ENCODE data around the gene RAPGEF6.

The RAPGEF6 gene

GRCh38 chr5:131677115-131677514 is 42.1 kb upstream of the RAPGEF6 start:
- Histone ChIP-seq H3K27ac (no peak overlapping the region), H3K36me3 (peaks cover 16% of the 10 kb centered on the region), H3K9me3 (ENCODE audit: severe bottlenecking) (no peaks in the 10 kb centered on the region), H3K4me3 (ENCODE audit: low read depth, low read length) (no peak overlapping the region), H3K27me3 (ENCODE audit: insufficient read depth, low read depth, severe bottlenecking) (no peaks in the 10 kb centered on the region)
- no peak for DNase-seq
- no peak for TF ChIP-seq CTCF (IDR thresholded peaks at IDR 0.05; ENCODE audit: low read depth, low read length)

GRCh38 chr5:131672776-131673175 is 37.7 kb upstream of the RAPGEF6 start:
- Histone ChIP-seq H3K27me3 (ENCODE audit: insufficient read depth, low read depth, severe bottlenecking) (no peaks in the 10 kb centered on the region), H3K36me3 (peaks cover 25% of the 10 kb centered on the region), H3K9me3 (ENCODE audit: severe bottlenecking) (no peaks in the 10 kb centered on the region), H3K4me3 (ENCODE audit: low read depth, low read length) (no peak overlapping the region), H3K27ac (no peak overlapping the region)
- no peak for DNase-seq
- no peak for TF ChIP-seq CTCF (IDR thresholded peaks at IDR 0.05; ENCODE audit: low read depth, low read length)

- Histone ChIP-seq H3K9me3 (ENCODE audit: severe bottlenecking) (no peaks in the 10 kb centered on the region), H3K4me3 (ENCODE audit: low read depth, low read length) (no peak overlapping the region), H3K27me3 (ENCODE audit: insufficient read depth, low read depth, severe bottlenecking) (no peaks in the 10 kb centered on the region), H3K36me3 (peaks cover 26% of the 10 kb centered on the region), H3K27ac (no peak overlapping the region)
- no peak for DNase-seq
- no peak for TF ChIP-seq CTCF (IDR thresholded peaks at IDR 0.05; ENCODE audit: low read depth, low read length)
Measured at GRCh38 chr5:131671994-131672655, 37.1 kb upstream of the RAPGEF6 start.

GRCh38 chr5:131671409-131671808 is 36.4 kb upstream of the RAPGEF6 start:
- H3K27me3 ChIP-seq (ENCODE audit: insufficient read depth, low read depth, severe bottlenecking): no peaks in the 10 kb centered on the region
- H3K9me3 ChIP-seq (ENCODE audit: severe bottlenecking): no peaks in the 10 kb centered on the region
- DNase-seq: no peak
- no peak for TF ChIP-seq CTCF (IDR thresholded peaks at IDR 0.05; ENCODE audit: low read depth, low read length)
- H3K27ac ChIP-seq: no peak overlapping the region
- H3K4me3 ChIP-seq (ENCODE audit: low read depth, low read length): no peak overlapping the region
- H3K36me3 ChIP-seq: peaks cover 26% of the 10 kb centered on the region

GRCh38 chr5:131664929-131665328 is 29.9 kb upstream of the RAPGEF6 start:
- H3K36me3 ChIP-seq: peaks cover 38% of the 10 kb centered on the region
- no peak for DNase-seq

More at GRCh38 chr5:131664929-131665328, 29.9 kb upstream of the RAPGEF6 start:
- Histone ChIP-seq H3K4me3 (ENCODE audit: low read depth, low read length) (no peak overlapping the region), H3K9me3 (ENCODE audit: severe bottlenecking) (peaks cover 3% of the 10 kb centered on the region), H3K27me3 (ENCODE audit: insufficient read depth, low read depth, severe bottlenecking) (no peaks in the 10 kb centered on the region), H3K27ac (no peak overlapping the region)
- TF ChIP-seq CTCF (IDR thresholded peaks at IDR 0.05; ENCODE audit: low read depth, low read length): no peak

Data from WERI-Rb-1 (cell line).